ENCODE results near the gene KRTAP4-2. TPM values are rescaled to one million over a fixed set of nuclear protein-coding genes. Genes with fewer than 3 reads are reported as not detected.

The KRTAP4-2 gene
- total and polyA plus RNA-seq, 2 of the 13 experiments (the other 11 are each of a cell fraction or from before 2014, with no cell fraction given), result not detected

GRCh38 chr17:41153856-41154255 is 24.2 kb downstream of the KRTAP4-2 start:
- H3K9ac ChIP-seq (ENCODE audit: insufficient read depth, low read depth, low read length), result no peak overlapping the region
- CTCF ChIA-PET (ENCODE audit: low intra/inter-chr PET ratio, low total read pairs), result no interaction called here
- TF ChIP-seq RBM22 (optimal IDR thresholded peaks at IDR 0.05; ENCODE audit: low read length) (no peak), GRHL1 (CRISPR knock-in tag; conservative IDR thresholded peaks at IDR 0.05) (no peak), ZNF383 (CRISPR knock-in tag; IDR thresholded peaks at IDR 0.05; ENCODE audit: borderline replicate concordance) (no peak), ZNF7 (CRISPR knock-in tag; IDR thresholded peaks at IDR 0.05) (no peak), RFXAP (CRISPR knock-in tag; IDR thresholded peaks at IDR 0.05; ENCODE audit: borderline replicate concordance) (no peak), ZFP1 (CRISPR knock-in tag; IDR thresholded peaks at IDR 0.05) (no peak), SOX6 (IDR thresholded peaks at IDR 0.05) (no peak), SOX6 (CRISPR knock-in tag; IDR thresholded peaks at IDR 0.05) (no peak), SP2 (CRISPR knock-in tag; IDR thresholded peaks at IDR 0.05) (no peak), ZNF614 (CRISPR knock-in tag; IDR thresholded peaks at IDR 0.05; ENCODE audit: borderline replicate concordance) (no peak), ZNF570 (CRISPR knock-in tag; IDR thresholded peaks at IDR 0.05; ENCODE audit: borderline replicate concordance) (no peak), ZFP36L1 (CRISPR knock-in tag; IDR thresholded peaks at IDR 0.05) (no peak), SP5 (CRISPR knock-in tag; IDR thresholded peaks at IDR 0.05; ENCODE audit: borderline replicate concordance, low read depth) (no peak)
- no peak overlapping the region for H3K27ac ChIP-seq (ENCODE audit: extremely low read length, insufficient read depth, low read length)
- POLR2A ChIA-PET, result no interaction called here
- intact Hi-C loops (cut with micrococcal nuclease; ENCODE audit: unreplicated experiment) (no loop called here), in situ Hi-C loops (cut with HindIII; ENCODE audit: extremely low pct_ligation_motif_present, low pct_unique_long_range_greater_than_20kb) (no loop called here)
- ATAC-seq (no peak), FAIRE-seq (no peak), DNase-seq (ENCODE audit: low spot score) (no peak)
- H2AFZ ChIP-seq (ENCODE audit: low read length), result no peak overlapping the region
- no peak overlapping the region for H3K4me2 ChIP-seq (ENCODE audit: low read depth, low read length)
- BruUV-seq (replicated peaks), result no TSS peak
- no peak overlapping the region for H3K4me3 ChIP-seq (replicated peaks in 1 of 3; ENCODE audit: insufficient read depth in 1 of 3, low read depth in 2 of 3, low read length in 3 of 3)
- no peaks in the 10 kb centered on the region for H3K36me3 ChIP-seq (replicated peaks in 1 of 2; ENCODE audit: control insufficient read depth in 1 of 2, insufficient read depth in 2 of 2, low read length in 2 of 2)
- 6% methylated on average over 2 of the region's 2 CpGs for WGBS (ENCODE audit: low lambda C conversion rate)
- no peaks in the 10 kb centered on the region for H4K20me1 ChIP-seq (ENCODE audit: insufficient read depth, low read length)
- H3K27me3 ChIP-seq (ENCODE audit: control insufficient read depth in 1 of 2, insufficient read depth in 2 of 2, low read length in 2 of 2), result no peaks in the 10 kb centered on the region; a peak in 1 of 5 replicates
- H3K9me3 ChIP-seq (ENCODE audit: low read length), result no peaks in the 10 kb centered on the region
- H3K79me2 ChIP-seq (ENCODE audit: insufficient read depth, low read length), result no peaks in the 10 kb centered on the region
- H3K4me1 ChIP-seq (ENCODE audit: insufficient read depth, low read length), result no peaks in the 10 kb centered on the region

Measured in HepG2 (cell line).